ENCODE data around the gene SLCO1A2. TPM values are rescaled to one million over a fixed set of nuclear protein-coding genes. Genes with fewer than 3 reads are reported as not detected.

SLCO1A2 gene
- total RNA-seq, 1 donor from 2014 or later: 23.9 TPM

GRCh38 chr12:21296348-21296747 is 38.4 kb downstream of the SLCO1A2 start:
- H3F3A ChIP-seq (ENCODE audit: low read depth): no peaks in the 10 kb centered on the region
- H3K4me1 ChIP-seq: no peaks in the 10 kb centered on the region
- Mint-ChIP-seq H3K9me3 (no peaks in the 10 kb centered on the region), H3K36me3 (no peaks in the 10 kb centered on the region), H3K27ac (no peak overlapping the region), H3K4me1 (no peaks in the 10 kb centered on the region), H3K4me3 (no peak overlapping the region), H3K27me3 (ENCODE audit: insufficient read depth, low read depth) (no peaks in the 10 kb centered on the region)
- H3K27ac ChIP-seq: no peak overlapping the region
- DNase-seq (ENCODE audit: low spot score): no peak
- no peak overlapping the region for H3K9ac ChIP-seq
- H2AFZ ChIP-seq (replicated peaks): peak overlapping the region; percentile 70
- TF ChIP-seq CTCF (IDR thresholded peaks at IDR 0.05) (no peak), EZH2 (IDR thresholded peaks at IDR 0.05) (no peak)
- no peaks in the 10 kb centered on the region for H3K36me3 ChIP-seq
- no peaks in the 10 kb centered on the region for H3K79me2 ChIP-seq (ENCODE audit: low read depth)
- H3K27me3 ChIP-seq: no peaks in the 10 kb centered on the region
- no peaks in the 10 kb centered on the region for H3K9me3 ChIP-seq (ENCODE audit: low read depth)
- no peak overlapping the region for H3K4me2 ChIP-seq
- no peaks in the 10 kb centered on the region for H4K20me1 ChIP-seq (ENCODE audit: low read depth)
- H3K4me3 ChIP-seq: no peak overlapping the region

- Histone ChIP-seq H3K27ac (no peak overlapping the region), H3F3A (ENCODE audit: low read depth) (no peaks in the 10 kb centered on the region), H3K4me3 (no peak overlapping the region), H3K4me2 (no peak overlapping the region), H3K9ac (no peak overlapping the region), H3K79me2 (ENCODE audit: low read depth) (no peaks in the 10 kb centered on the region), H2AFZ (replicated peaks) (no peak overlapping the region), H4K20me1 (ENCODE audit: low read depth) (no peaks in the 10 kb centered on the region), H3K4me1 (no peaks in the 10 kb centered on the region), H3K9me3 (ENCODE audit: low read depth) (no peaks in the 10 kb centered on the region), H3K36me3 (no peaks in the 10 kb centered on the region), H3K27me3 (no peaks in the 10 kb centered on the region)
- no peak overlapping the region for H3K4me3 Mint-ChIP-seq
- H3K36me3 Mint-ChIP-seq: no peaks in the 10 kb centered on the region
- H3K27ac Mint-ChIP-seq: no peak overlapping the region
- no peak for DNase-seq (ENCODE audit: low spot score)
- no peaks in the 10 kb centered on the region for H3K4me1 Mint-ChIP-seq
- H3K27me3 Mint-ChIP-seq (ENCODE audit: insufficient read depth, low read depth): no peaks in the 10 kb centered on the region
- H3K9me3 Mint-ChIP-seq: no peaks in the 10 kb centered on the region
- TF ChIP-seq EZH2 (IDR thresholded peaks at IDR 0.05) (no peak), CTCF (IDR thresholded peaks at IDR 0.05) (no peak), EZH2phosphoT487 (IDR thresholded peaks at IDR 0.05) (no peak)
Measured at GRCh38 chr12:21294176-21294575, 40.5 kb downstream of the SLCO1A2 start.

- no peak overlapping the region for H3K4me3 Mint-ChIP-seq
Measured at GRCh38 chr12:21292111-21292510, 42.6 kb downstream of the SLCO1A2 start.

More at GRCh38 chr12:21292111-21292510, 42.6 kb downstream of the SLCO1A2 start:
- H3K36me3 ChIP-seq: no peaks in the 10 kb centered on the region
- H3K4me2 ChIP-seq: no peak overlapping the region
- H3K27me3 Mint-ChIP-seq (ENCODE audit: insufficient read depth, low read depth): no peaks in the 10 kb centered on the region
- DNase-seq (ENCODE audit: low spot score): no peak
- no peaks in the 10 kb centered on the region for H3K27me3 ChIP-seq
- no peaks in the 10 kb centered on the region for H3F3A ChIP-seq (ENCODE audit: low read depth)
- H3K36me3 Mint-ChIP-seq: no peaks in the 10 kb centered on the region
- no peak overlapping the region for H2AFZ ChIP-seq (replicated peaks)
- no peaks in the 10 kb centered on the region for H3K4me1 ChIP-seq
- H4K20me1 ChIP-seq (ENCODE audit: low read depth): no peaks in the 10 kb centered on the region
- no peaks in the 10 kb centered on the region for H3K79me2 ChIP-seq (ENCODE audit: low read depth)
- no peaks in the 10 kb centered on the region for H3K9me3 ChIP-seq (ENCODE audit: low read depth)
- H3K9ac ChIP-seq: no peak overlapping the region
- no peak overlapping the region for H3K4me3 ChIP-seq
- H3K27ac ChIP-seq: no peak overlapping the region
- H3K9me3 Mint-ChIP-seq: no peaks in the 10 kb centered on the region
- no peaks in the 10 kb centered on the region for H3K4me1 Mint-ChIP-seq
- H3K27ac Mint-ChIP-seq: no peak overlapping the region
- no peak for TF ChIP-seq EZH2phosphoT487 (IDR thresholded peaks at IDR 0.05)
- no peak for TF ChIP-seq EZH2 (IDR thresholded peaks at IDR 0.05)
- TF ChIP-seq CTCF (IDR thresholded peaks at IDR 0.05): no peak

All from neural progenitor cell (in vitro differentiated cells).